ENCODE data around the gene GPR157. TPM values are rescaled to one million over a fixed set of nuclear protein-coding genes. Genes with fewer than 3 reads are reported as not detected.

The GPR157 gene
- total RNA-seq, 6 experiments from 2014 or later = 5.6 to 12.5 (median 7.0) TPM

DNA sequence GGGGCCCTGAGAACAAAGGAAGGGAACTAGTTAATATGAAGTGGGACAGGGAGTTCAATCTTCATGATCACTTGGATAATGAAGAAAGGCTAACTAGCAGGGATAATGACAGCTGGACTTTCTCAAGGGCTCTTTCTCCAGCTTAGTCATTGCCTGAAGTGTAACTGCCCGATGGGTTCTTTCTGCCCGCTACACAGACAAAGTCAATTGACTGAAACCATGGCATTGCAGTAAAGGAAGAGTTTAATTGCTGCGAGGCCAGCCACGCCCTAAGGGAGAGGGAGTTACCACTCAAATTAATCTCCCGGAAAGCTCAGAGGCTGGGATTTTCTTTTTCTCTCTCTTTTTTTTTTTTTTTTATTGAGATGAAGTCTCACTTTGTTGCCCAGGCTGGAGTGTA, 42.9 kb downstream of the GPR157 start:
- Histone ChIP-seq H3K27me3 (no peaks in the 10 kb centered on the region), H3K9me3 (no peaks in the 10 kb centered on the region), H3K4me1 (peaks cover 0 to 9% (median 0%) of the 10 kb centered on the region in 4 donors), H3K4me3 (no peak overlapping the region), H3K36me3 (no peaks in the 10 kb centered on the region), H3K27ac (no peak overlapping the region)
- TF ChIP-seq, protein P1, sequence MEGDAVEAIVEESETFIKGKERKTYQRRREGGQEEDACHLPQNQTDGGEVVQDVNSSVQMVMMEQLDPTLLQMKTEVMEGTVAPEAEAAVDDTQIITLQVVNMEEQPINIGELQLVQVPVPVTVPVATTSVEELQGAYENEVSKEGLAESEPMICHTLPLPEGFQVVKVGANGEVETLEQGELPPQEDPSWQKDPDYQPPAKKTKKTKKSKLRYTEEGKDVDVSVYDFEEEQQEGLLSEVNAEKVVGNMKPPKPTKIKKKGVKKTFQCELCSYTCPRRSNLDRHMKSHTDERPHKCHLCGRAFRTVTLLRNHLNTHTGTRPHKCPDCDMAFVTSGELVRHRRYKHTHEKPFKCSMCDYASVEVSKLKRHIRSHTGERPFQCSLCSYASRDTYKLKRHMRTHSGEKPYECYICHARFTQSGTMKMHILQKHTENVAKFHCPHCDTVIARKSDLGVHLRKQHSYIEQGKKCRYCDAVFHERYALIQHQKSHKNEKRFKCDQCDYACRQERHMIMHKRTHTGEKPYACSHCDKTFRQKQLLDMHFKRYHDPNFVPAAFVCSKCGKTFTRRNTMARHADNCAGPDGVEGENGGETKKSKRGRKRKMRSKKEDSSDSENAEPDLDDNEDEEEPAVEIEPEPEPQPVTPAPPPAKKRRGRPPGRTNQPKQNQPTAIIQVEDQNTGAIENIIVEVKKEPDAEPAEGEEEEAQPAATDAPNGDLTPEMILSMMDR (IDR thresholded peaks at IDR 0.05) = no peak
- WGBS (ENCODE audit: insufficient coverage, low coverage, low lambda C conversion rate, missing lambda C conversion rate) = 83% methylated on average over 2 of the region's 5 CpGs
- ATAC-seq = no peak
- DNase-seq = no peak
- intact Hi-C loops (cut with DNase I) = no loop called here

DNA sequence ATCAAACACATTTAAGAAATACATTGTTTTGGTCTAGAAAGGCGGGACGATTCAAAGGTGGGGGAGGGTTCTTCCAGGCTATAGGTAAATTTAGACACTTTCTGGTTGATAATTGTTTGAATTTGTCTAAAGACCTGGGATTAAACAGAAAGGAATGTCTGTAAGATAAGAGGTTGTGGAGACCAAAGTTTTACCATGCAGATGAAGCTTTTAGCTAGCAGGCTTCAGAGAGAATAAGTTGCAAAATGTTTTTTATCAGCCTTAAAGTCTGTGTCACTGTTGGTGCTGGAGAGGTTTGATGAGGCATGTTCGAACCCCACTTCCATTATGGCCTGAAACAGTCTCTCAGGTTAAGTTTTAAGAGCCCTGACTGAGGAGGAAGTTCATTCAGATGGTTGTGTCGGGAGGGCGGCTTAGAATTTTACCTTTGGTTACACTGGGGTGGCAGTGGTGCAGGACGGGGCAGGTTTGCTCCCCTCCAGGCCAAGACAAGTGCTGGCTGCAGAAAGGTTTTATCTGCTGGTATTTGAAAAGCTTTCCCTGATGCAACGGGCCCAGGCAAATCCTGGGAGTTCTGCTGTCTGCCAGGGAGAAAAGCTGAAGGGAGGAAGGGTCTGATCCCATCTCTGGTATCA, 43.5 kb downstream of the GPR157 start:
- no peak for TF ChIP-seq POLR2A (IDR thresholded peaks at IDR 0.05)
- TF ChIP-seq, protein P1 (IDR thresholded peaks at IDR 0.05) = no peak
- Histone ChIP-seq H3K4me1 (peaks cover 0 to 9% (median 0%) of the 10 kb centered on the region in 4 donors), H3K36me3 (no peaks in the 10 kb centered on the region), H3K27me3 (no peaks in the 10 kb centered on the region), H3K4me3 (no peak overlapping the region), H3K9me3 (no peaks in the 10 kb centered on the region), H3K27ac (no peak overlapping the region)
- no peak for DNase-seq
- ATAC-seq = no peak
- intact Hi-C loops (cut with DNase I) = no loop called here
- WGBS (ENCODE audit: insufficient coverage, low coverage, low lambda C conversion rate, missing lambda C conversion rate) = 72% methylated on average over 6 of the region's 7 CpGs

DNA sequence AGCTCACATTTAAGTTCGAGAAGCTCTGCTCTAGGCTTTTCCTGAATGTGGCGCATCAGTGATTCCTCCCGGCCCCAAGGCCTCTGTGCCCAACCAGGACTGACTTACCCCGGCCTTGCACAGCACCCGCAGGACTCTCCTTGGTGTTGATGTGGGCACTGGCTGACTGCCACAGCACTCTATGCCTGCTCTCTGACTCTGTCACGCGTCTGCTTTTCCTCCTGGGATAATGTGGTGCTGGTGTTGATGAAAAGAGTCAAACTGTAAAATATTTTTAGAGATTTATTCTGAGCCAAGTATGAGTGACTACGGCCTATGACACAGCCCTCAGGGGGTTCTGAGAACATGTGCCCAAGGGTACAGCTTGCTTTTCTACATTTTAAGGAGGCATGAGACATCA, 44.0 kb downstream of the GPR157 start:
- 64% methylated on average over 4 of the region's 8 CpGs for whole genome bisulfite sequencing (ENCODE audit: insufficient coverage, low coverage, low lambda C conversion rate, missing lambda C conversion rate)
- no peak for TF ChIP-seq POLR2A (IDR thresholded peaks at IDR 0.05)
- TF ChIP-seq, protein P1 (IDR thresholded peaks at IDR 0.05) = no peak
- intact Hi-C loops (cut with DNase I) = no loop called here
- Histone ChIP-seq H3K27ac (no peak overlapping the region), H3K27me3 (no peaks in the 10 kb centered on the region), H3K9me3 (no peaks in the 10 kb centered on the region), H3K4me3 (no peak overlapping the region), H3K4me1 (peaks cover 0 to 9% (median 0%) of the 10 kb centered on the region in 4 donors), H3K36me3 (no peaks in the 10 kb centered on the region)
- ATAC-seq (no peak), DNase-seq (no peak)

DNA sequence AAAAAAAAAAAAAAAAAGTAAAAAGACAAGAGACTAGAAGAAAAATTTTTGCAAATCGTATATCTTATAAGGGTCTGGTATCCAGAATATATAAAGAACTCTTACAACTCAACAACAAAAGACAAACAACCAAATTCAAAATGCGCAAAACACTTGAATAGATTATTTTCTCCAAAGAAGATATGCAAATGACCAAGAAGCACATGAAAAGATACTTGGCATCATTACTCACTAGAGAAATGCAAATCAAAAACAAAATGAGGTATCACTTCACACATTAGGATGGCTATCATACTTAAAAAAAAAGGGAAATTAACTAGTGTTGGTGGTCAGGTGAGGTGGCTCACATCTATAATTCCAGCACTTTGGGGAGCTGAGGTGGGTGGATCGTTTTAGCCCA, 47.4 kb downstream of the GPR157 start:
- H3K27me3 ChIP-seq = no peaks in the 10 kb centered on the region
- no peak overlapping the region for H3K27ac ChIP-seq
- no peaks in the 10 kb centered on the region for H3K9me3 ChIP-seq
- H3K4me1 ChIP-seq = peaks cover 0 to 9% (median 0%) of the 10 kb centered on the region in 4 donors
- DNase-seq (no peak), ATAC-seq (no peak)
- TF ChIP-seq POLR2A (IDR thresholded peaks at IDR 0.05) = no peak
- TF ChIP-seq, protein P1 (IDR thresholded peaks at IDR 0.05) = no peak
- WGBS (ENCODE audit: insufficient coverage, low coverage, low lambda C conversion rate, missing lambda C conversion rate) = 80% methylated on average over 3 of the region's 3 CpGs
- no peak overlapping the region for H3K4me3 ChIP-seq
- intact Hi-C loops (cut with DNase I) = no loop called here
- H3K36me3 ChIP-seq = no peaks in the 10 kb centered on the region

Measured in right lobe of liver (tissue), 6 donors.